GM12874 (cell line): ENCODE data around the gene CDH22.
A peak's percentile ranks its signal among the peaks of the same experiment; 100 is the strongest.

Experiments
- TF ChIP-seq, protein P1 (sequence below): IDR thresholded peaks from 2 replicates; pipeline ENCODE4 v1.5.1; 2011; ENCODE audit warnings: low read depth, mild to moderate bottlenecking, control low read depth, low read length, moderate library complexity; ENCODE audit not compliant: insufficient read depth

Gene CDH22

GRCh38 chr20:46308258-46309157 is at the start of gene CDH22:
CDH22 (minus strand) TSS chr20:46308498; CDS start chr20:46251294, 57,204 bp downstream.
- TF ChIP-seq, protein P1, sequence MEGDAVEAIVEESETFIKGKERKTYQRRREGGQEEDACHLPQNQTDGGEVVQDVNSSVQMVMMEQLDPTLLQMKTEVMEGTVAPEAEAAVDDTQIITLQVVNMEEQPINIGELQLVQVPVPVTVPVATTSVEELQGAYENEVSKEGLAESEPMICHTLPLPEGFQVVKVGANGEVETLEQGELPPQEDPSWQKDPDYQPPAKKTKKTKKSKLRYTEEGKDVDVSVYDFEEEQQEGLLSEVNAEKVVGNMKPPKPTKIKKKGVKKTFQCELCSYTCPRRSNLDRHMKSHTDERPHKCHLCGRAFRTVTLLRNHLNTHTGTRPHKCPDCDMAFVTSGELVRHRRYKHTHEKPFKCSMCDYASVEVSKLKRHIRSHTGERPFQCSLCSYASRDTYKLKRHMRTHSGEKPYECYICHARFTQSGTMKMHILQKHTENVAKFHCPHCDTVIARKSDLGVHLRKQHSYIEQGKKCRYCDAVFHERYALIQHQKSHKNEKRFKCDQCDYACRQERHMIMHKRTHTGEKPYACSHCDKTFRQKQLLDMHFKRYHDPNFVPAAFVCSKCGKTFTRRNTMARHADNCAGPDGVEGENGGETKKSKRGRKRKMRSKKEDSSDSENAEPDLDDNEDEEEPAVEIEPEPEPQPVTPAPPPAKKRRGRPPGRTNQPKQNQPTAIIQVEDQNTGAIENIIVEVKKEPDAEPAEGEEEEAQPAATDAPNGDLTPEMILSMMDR, result peak; percentile 37

DNA sequence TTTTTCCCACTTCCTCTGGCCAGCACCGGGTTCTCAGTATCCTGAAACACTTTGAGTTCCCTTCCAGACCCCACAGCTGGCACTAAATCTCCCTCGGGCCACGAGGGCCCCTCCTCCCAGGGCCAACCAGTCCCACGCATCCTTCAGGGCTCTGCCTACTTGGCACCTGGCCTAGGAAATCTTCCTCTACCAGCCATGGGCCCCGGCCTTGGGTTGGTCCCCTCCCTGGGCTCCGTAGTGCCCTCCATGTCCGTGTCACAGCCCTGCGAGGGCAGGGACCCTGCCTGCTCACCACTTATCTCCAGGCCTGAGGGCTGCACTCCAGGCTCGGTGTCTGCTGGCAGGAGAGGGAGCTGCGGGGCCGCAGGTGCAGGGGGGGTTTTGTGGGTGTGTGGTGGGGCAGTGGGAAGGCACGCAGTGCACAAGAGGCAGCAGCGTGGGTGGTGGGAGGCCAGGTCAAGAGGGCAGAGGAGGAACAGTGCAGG is 48.8 kb upstream of the CDH22 start:
- TF ChIP-seq, protein P1, result no peak

GRCh38 chr20:46356195-46357029 is 48.1 kb upstream of the CDH22 start:
- TF ChIP-seq, protein P1, result no peak

DNA sequence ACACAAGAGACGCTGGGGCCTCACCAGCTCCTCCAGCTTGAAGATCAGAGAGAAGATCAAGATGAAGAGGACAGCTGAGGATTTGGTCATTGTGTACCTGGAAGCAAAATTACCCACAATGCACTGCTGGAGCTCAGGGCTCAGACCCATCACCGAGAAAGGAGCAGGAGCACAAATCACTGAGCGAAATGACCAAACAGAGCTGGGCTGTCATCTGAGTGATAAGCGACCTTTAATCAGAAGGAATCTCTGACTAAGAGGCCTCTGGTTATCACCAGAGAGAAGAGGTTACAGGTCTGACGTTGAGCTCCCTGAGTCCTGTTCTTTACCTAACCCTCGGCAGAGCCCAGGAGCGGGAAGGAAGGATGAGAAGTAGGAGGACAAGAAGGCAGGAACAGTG is 47.5 kb upstream of the CDH22 start:
- TF ChIP-seq, protein P1, result no peak

- TF ChIP-seq, protein P1, result no peak
These were observed 46.8 kb upstream of the CDH22 start for GRCh38 chr20:46354920-46355654.

DNA sequence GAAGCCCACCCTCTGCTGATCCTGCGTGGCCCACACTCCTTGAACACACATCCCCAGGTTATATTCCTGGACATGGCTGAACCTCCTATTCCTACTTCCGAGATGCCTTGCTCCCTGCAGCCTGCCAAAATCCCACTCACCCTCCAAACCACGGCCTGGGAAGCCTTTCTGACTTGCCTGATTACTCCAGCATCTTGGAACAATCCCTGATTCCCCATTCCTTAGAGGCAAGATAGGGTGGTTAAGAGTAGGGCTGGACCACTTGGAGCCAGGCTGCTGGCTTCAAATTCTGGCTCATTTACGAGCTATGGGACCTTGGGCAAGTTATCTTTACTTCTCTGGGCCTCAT is 45.9 kb upstream of the CDH22 start:
- TF ChIP-seq, protein P1, result no peak
